Measurements from ENCODE around the gene BEX2. TPM values are rescaled to one million over a fixed set of nuclear protein-coding genes. Genes with fewer than 3 reads are reported as not detected.

BEX2 gene
- polyA plus RNA-seq, 4 donors = 69.1 to 87.0 (median 84.8) TPM

DNA sequence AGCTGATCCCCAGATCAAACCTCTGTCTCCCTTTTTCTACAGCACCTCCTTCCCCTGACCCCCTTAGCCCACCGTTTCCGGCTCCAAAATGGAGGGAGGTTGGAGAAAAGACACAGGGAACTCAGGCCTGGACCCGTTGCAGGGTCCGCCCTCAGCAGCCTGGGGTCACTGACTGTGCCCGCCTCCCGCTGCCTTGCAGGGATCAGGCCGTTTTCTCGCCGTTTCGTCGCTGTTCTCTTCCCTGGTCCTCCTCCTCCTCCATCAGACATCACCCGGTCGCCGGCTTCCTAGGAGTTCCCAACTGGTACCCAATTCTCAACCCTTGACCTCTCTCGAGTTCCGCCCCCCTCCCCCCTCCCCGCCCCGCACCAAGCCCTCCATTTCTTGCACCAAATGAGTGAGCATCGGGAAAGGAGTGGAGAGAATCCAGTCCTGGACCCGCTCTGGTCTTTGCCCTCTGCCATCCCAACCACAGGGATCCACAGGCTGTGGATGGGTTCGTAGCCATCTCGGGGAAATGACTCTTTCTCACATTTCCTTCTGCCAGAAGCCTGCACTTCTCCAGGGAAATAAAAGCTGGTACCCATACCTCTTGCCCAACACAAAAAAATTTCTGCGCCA is 34.7 kb downstream of the BEX2 start:
- DNase-seq (ENCODE audit: low read depth in 4 of 4, low spot score in 3 of 4) = no peak

GRCh38 chrX:103274284-103274683 is 36.5 kb downstream of the BEX2 start:
- no peak for DNase-seq (ENCODE audit: low read depth in 4 of 4, low spot score in 3 of 4)

Other genes starting within 250 kb of the BEX2 start
- 10 to 100 TPM; 48.4 to 73.6 (median 66.8) TPM for gene BEX1, start 246.8 kb downstream of the BEX2 start, polyA plus RNA-seq (ENCODE audit: insufficient read length in 4 of 4)
- gene NXF3, start 217.8 kb downstream of the BEX2 start, polyA plus RNA-seq (ENCODE audit: insufficient read length in 4 of 4) = under 1 TPM in 3 of 4 donors, not detected in 1; 0.05 to 0.18 (median 0.07) TPM
- 100 to 1,000 TPM; 179 to 189 (median 182) TPM for gene BEX4, start 95.9 kb downstream of the BEX2 start, polyA plus RNA-seq (ENCODE audit: insufficient read length in 4 of 4)
- gene TCEAL8, start 55.8 kb downstream of the BEX2 start, polyA plus RNA-seq (ENCODE audit: insufficient read length in 4 of 4) = 100 to 1,000 TPM; 144 to 179 (median 179) TPM
- gene TCEAL5, start 34.2 kb downstream of the BEX2 start, polyA plus RNA-seq (ENCODE audit: insufficient read length in 4 of 4) = 10 to 100 TPM; 11.4 to 13.9 (median 13.2) TPM
- 10 to 100 TPM; 37.9 to 48.3 (median 42.8) TPM for gene TCEAL7, start 19.2 kb upstream of the BEX2 start, polyA plus RNA-seq (ENCODE audit: insufficient read length in 4 of 4)
- 100 to 1,000 TPM; 213 to 250 (median 246) TPM for gene TCEAL9, start 45.5 kb upstream of the BEX2 start, polyA plus RNA-seq (ENCODE audit: insufficient read length in 4 of 4)
- 100 to 1,000 TPM; 509 to 591 (median 575) TPM for gene BEX3, start 65.5 kb upstream of the BEX2 start, polyA plus RNA-seq (ENCODE audit: insufficient read length in 4 of 4)
- 1 to 10 TPM; 2.4 to 3.4 (median 2.8) TPM for gene RAB40A, start 208.5 kb upstream of the BEX2 start, polyA plus RNA-seq (ENCODE audit: insufficient read length in 4 of 4)